Measurements from ENCODE around the gene TOMM6.
A peak's percentile ranks its signal among the peaks of the same experiment; 100 is the strongest.

The TOMM6 gene

DNA sequence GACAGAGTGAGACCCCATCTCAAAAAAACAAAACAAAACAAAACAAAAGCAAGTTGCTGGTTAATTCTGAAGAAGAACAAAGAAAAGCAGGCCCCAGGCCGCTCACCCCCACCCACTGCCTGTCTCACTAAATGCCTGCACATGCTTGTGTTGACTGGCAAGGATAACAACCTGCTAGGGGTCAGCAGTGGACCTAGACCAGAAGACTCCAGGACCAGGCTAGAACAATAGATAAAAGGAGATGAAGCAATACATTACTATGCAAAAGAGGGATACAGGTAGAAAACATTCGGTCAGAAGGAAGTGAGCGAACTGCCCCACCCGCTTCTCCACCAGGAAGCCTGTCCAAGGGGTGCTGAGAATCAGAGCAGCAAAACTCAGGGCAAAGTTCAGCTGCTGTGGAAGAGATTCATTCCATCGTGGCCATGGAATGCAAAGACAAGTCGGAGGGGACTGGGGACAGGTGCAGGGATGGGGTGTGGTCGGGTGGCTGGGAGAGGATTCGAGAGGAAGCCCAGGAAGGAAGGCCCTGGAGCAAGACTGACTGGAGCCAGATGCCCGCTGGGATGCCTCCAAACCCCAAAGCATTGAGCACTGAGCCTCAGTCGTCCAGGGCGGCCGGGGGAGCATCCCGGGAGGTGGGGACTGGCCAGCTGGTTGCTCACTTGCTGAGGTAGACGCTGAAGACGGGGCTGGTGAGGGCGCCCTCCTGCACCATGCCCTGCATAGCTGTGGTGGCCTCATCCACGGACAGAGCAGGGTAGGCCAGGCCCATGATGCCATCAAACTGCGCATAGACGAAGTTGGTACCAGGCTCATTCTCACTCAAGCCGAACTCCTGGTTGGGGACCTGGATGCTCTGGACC, 45.6 kb upstream of the TOMM6 start:
- no peak overlapping the region for H3K9ac ChIP-seq (ENCODE audit: low read length)
- no peak overlapping the region for H2AK5ac ChIP-seq (ENCODE audit: low read length, severe bottlenecking)
- no peak for DNase-seq
- H3K9me3 ChIP-seq (ENCODE audit: control insufficient read depth, low read length): no peaks in the 10 kb centered on the region
- no peak overlapping the region for H2AFZ ChIP-seq (ENCODE audit: low read depth, low read length)
- H2BK120ac ChIP-seq (ENCODE audit: low read depth, low read length): no peak overlapping the region
- peak overlapping the region in 1 of 2 experiments; percentile 4 for H3K14ac ChIP-seq (ENCODE audit: low read length in 2 of 2)
- H3K27me3 ChIP-seq (ENCODE audit: control insufficient read depth in 1 of 2, insufficient read depth in 1 of 2, low read length in 2 of 2): peaks cover 0 to 33% of the 10 kb centered on the region in 2 experiments
- H2BK15ac ChIP-seq (ENCODE audit: low read depth, poor library complexity, severe bottlenecking): no peak overlapping the region
- H3K36me3 ChIP-seq (ENCODE audit: control insufficient read depth in 1 of 2, insufficient read depth in 2 of 2, low read depth in 1 of 2, low read length in 2 of 2): no peaks in the 10 kb centered on the region
- no peak overlapping the region for H4K8ac ChIP-seq (ENCODE audit: low read length)
- no peak overlapping the region for H2BK12ac ChIP-seq (ENCODE audit: low read length in 2 of 2)
- H3K4me2 ChIP-seq (ENCODE audit: low read length, poor library complexity, severe bottlenecking): no peak overlapping the region
- H2BK5ac ChIP-seq (ENCODE audit: low read depth, low read length, poor library complexity, severe bottlenecking): no peak overlapping the region
- no peak overlapping the region for H3K4ac ChIP-seq (ENCODE audit: low read depth in 1 of 2, low read length in 2 of 2)
- H3K79me1 ChIP-seq (replicated peaks; ENCODE audit: low read length, poor library complexity, severe bottlenecking): no peaks in the 10 kb centered on the region
- 86% methylated on average over 20 of the region's 20 CpGs for WGBS
- no peak overlapping the region for H3K18ac ChIP-seq (ENCODE audit: low read depth in 1 of 2, low read length in 2 of 2)
- H3K27ac ChIP-seq (ENCODE audit: low read length, poor library complexity, severe bottlenecking): no peak overlapping the region
- H3K4me3 ChIP-seq (ENCODE audit: insufficient read depth in 1 of 2, low read depth in 1 of 2, low read length in 2 of 2): no peak overlapping the region
- H3K23ac ChIP-seq (ENCODE audit: low read length in 2 of 2): no peak overlapping the region
- H4K91ac ChIP-seq (ENCODE audit: low read length): no peak overlapping the region
- H3K4me1 ChIP-seq (ENCODE audit: control insufficient read depth, insufficient read depth, low read depth, low read length): peaks cover 2% of the 10 kb centered on the region

DNA sequence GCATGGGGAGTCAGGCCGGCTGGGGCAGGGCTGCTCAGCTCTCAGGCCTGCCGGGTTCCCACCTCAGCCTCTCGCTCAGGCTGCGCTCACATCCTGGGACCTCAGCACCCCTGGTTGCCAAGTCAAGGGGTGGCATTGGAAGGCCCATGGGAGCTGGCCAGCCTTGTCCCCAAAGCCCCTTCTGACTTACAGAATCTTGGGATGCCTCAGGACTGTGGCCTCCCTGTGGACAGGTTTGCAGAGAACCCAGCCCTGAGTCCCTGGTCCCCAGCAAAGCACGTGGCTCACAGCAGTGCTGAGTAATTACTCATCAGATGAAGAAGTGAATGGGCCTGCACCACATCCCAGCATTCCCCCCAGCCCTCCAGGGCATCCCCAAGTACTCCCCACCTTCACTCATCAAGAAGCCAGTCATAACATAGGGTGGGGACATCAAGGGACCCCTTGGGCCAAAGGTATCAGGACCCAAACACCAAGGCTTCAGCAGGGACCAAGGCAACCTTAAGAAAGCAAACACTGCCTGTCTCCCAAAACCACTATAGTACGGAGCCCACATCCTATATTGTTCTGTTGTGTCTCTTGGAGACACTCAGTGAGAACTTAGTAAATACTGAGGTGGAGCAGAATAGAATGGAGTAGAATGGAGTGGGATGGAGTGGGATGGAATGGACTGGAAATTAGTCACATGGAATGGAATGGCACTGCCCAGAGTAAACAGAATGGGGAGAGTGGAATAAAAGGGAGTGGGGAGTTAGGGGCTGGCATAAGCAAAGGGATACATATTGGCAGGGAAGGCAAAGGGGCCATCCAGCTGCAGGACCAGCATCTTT, 43.9 kb upstream of the TOMM6 start:
- H2AK5ac ChIP-seq (ENCODE audit: low read length, severe bottlenecking): no peak overlapping the region
- no peak overlapping the region for H2BK12ac ChIP-seq (ENCODE audit: low read length in 2 of 2)
- H3K4me1 ChIP-seq (ENCODE audit: control insufficient read depth, insufficient read depth, low read depth, low read length): peaks cover 2% of the 10 kb centered on the region
- H3K18ac ChIP-seq (ENCODE audit: low read depth in 1 of 2, low read length in 2 of 2): no peak overlapping the region
- H3K27ac ChIP-seq (ENCODE audit: low read length, poor library complexity, severe bottlenecking): no peak overlapping the region
- H3K4ac ChIP-seq (ENCODE audit: low read depth in 1 of 2, low read length in 2 of 2): no peak overlapping the region
- H3K4me3 ChIP-seq (ENCODE audit: insufficient read depth in 1 of 2, low read depth in 1 of 2, low read length in 2 of 2): no peak overlapping the region
- 85% methylated on average over 6 of the region's 6 CpGs for WGBS
- no peak overlapping the region for H2BK5ac ChIP-seq (ENCODE audit: low read depth, low read length, poor library complexity, severe bottlenecking)
- H3K4me2 ChIP-seq (ENCODE audit: low read length, poor library complexity, severe bottlenecking): no peak overlapping the region
- H3K36me3 ChIP-seq (ENCODE audit: control insufficient read depth in 1 of 2, insufficient read depth in 2 of 2, low read depth in 1 of 2, low read length in 2 of 2): no peaks in the 10 kb centered on the region
- H4K8ac ChIP-seq (ENCODE audit: low read length): no peak overlapping the region
- H3K23ac ChIP-seq (ENCODE audit: low read length in 2 of 2): no peak overlapping the region
- H3K9ac ChIP-seq (ENCODE audit: low read length): no peak overlapping the region
- no peak overlapping the region for H2AFZ ChIP-seq (ENCODE audit: low read depth, low read length)
- H2BK15ac ChIP-seq (ENCODE audit: low read depth, poor library complexity, severe bottlenecking): no peak overlapping the region
- no peaks in the 10 kb centered on the region for H3K79me1 ChIP-seq (replicated peaks; ENCODE audit: low read length, poor library complexity, severe bottlenecking)
- no peak overlapping the region for H2BK120ac ChIP-seq (ENCODE audit: low read depth, low read length)
- no peak overlapping the region for H3K14ac ChIP-seq (ENCODE audit: low read length in 2 of 2)
- H4K91ac ChIP-seq (ENCODE audit: low read length): no peak overlapping the region
- H3K9me3 ChIP-seq (ENCODE audit: control insufficient read depth, low read length): no peaks in the 10 kb centered on the region
- H3K27me3 ChIP-seq (ENCODE audit: control insufficient read depth in 1 of 2, insufficient read depth in 1 of 2, low read length in 2 of 2): peaks cover 0 to 39% of the 10 kb centered on the region in 2 experiments
- no peak for DNase-seq

DNA sequence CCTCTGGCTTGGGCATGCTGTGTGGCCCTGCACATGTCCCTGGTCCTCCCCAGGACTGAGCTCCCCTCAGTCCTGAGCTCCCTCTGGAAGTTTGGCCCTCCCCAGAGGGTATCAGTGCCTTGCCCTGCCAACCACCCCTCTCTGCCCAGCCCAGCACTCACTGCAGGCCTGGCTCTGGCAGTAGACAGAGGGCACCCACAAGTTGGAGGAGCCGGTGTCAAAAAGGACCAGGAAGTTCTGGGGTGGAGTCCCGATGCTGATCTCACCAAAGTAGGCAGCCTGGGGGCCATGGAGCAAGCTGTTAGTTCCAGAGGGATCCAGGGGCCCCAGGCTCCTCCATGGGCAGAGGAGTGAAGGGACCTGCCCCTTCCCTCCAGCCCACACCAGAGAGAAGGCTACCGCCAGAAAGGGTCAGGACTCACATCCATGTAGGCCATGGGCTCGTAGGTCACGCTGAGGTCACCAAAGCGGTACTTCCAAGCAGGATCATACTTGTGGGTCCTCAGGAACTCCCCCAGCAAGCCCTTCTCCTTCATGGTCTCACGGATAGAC, 43.2 kb upstream of the TOMM6 start:
- no peaks in the 10 kb centered on the region for H3K36me3 ChIP-seq (ENCODE audit: control insufficient read depth in 1 of 2, insufficient read depth in 2 of 2, low read depth in 1 of 2, low read length in 2 of 2)
- no peak overlapping the region for H4K8ac ChIP-seq (ENCODE audit: low read length)
- no peaks in the 10 kb centered on the region for H3K4me1 ChIP-seq (ENCODE audit: control insufficient read depth, insufficient read depth, low read depth, low read length)
- H2BK15ac ChIP-seq (ENCODE audit: low read depth, poor library complexity, severe bottlenecking): no peak overlapping the region
- no peak overlapping the region for H2BK120ac ChIP-seq (ENCODE audit: low read depth, low read length)
- no peak overlapping the region for H4K91ac ChIP-seq (ENCODE audit: low read length)
- peaks cover 0 to 35% of the 10 kb centered on the region in 2 experiments for H3K27me3 ChIP-seq (ENCODE audit: control insufficient read depth in 1 of 2, insufficient read depth in 1 of 2, low read length in 2 of 2)
- H3K18ac ChIP-seq (ENCODE audit: low read depth in 1 of 2, low read length in 2 of 2): no peak overlapping the region
- no peak overlapping the region for H2BK12ac ChIP-seq (ENCODE audit: low read length in 2 of 2)
- H2AK5ac ChIP-seq (ENCODE audit: low read length, severe bottlenecking): no peak overlapping the region
- H3K4me2 ChIP-seq (ENCODE audit: low read length, poor library complexity, severe bottlenecking): no peak overlapping the region
- H3K23ac ChIP-seq (ENCODE audit: low read length in 2 of 2): no peak overlapping the region
- H3K14ac ChIP-seq (ENCODE audit: low read length in 2 of 2): no peak overlapping the region
- H2AFZ ChIP-seq (ENCODE audit: low read depth, low read length): no peak overlapping the region
- H3K4me3 ChIP-seq (ENCODE audit: insufficient read depth in 1 of 2, low read depth in 1 of 2, low read length in 2 of 2): no peak overlapping the region
- no peak overlapping the region for H3K27ac ChIP-seq (ENCODE audit: low read length, poor library complexity, severe bottlenecking)
- 90% methylated on average over 7 of the region's 7 CpGs for WGBS
- no peak overlapping the region for H3K4ac ChIP-seq (ENCODE audit: low read depth in 1 of 2, low read length in 2 of 2)
- H3K79me1 ChIP-seq (replicated peaks; ENCODE audit: low read length, poor library complexity, severe bottlenecking): no peaks in the 10 kb centered on the region
- H3K9me3 ChIP-seq (ENCODE audit: control insufficient read depth, low read length): no peaks in the 10 kb centered on the region
- DNase-seq: no peak
- H2BK5ac ChIP-seq (ENCODE audit: low read depth, low read length, poor library complexity, severe bottlenecking): no peak overlapping the region
- H3K9ac ChIP-seq (ENCODE audit: low read length): no peak overlapping the region

DNA sequence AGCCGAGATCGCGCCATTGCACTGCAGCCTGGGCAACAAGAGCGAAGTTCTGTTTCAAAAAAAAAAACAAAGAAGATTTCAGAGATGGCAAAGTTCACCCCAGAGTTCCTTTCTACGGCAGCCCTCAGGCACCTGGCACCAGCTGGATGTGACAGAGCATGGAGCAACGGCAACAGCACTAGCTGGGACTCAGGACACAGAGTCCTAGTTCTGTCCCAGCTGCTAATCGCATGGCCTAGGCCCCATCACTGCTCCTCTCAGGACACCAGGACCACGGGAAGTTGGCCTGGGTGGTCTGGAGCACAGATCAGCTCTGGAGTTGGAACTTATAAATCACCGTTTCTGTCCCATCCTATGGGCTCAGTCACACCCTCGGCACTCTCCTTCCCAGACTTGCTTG, 41.4 kb upstream of the TOMM6 start:
- peaks cover 8 to 25% of the 10 kb centered on the region in 2 experiments for H3K27me3 ChIP-seq (ENCODE audit: control insufficient read depth in 1 of 2, insufficient read depth in 1 of 2, low read length in 2 of 2)
- DNase-seq: no peak
- H2BK120ac ChIP-seq (ENCODE audit: low read depth, low read length): no peak overlapping the region
- no peaks in the 10 kb centered on the region for H3K4me1 ChIP-seq (ENCODE audit: control insufficient read depth, insufficient read depth, low read depth, low read length)
- H3K79me1 ChIP-seq (replicated peaks; ENCODE audit: low read length, poor library complexity, severe bottlenecking): no peaks in the 10 kb centered on the region
- WGBS: 90% methylated on average over 10 of the region's 10 CpGs
- no peak overlapping the region for H2BK12ac ChIP-seq (ENCODE audit: low read length in 2 of 2)
- no peak overlapping the region for H2AFZ ChIP-seq (ENCODE audit: low read depth, low read length)
- H2BK15ac ChIP-seq (ENCODE audit: low read depth, poor library complexity, severe bottlenecking): no peak overlapping the region
- H3K36me3 ChIP-seq (ENCODE audit: control insufficient read depth in 1 of 2, insufficient read depth in 2 of 2, low read depth in 1 of 2, low read length in 2 of 2): no peaks in the 10 kb centered on the region
- no peak overlapping the region for H3K14ac ChIP-seq (ENCODE audit: low read length in 2 of 2)
- H3K4me3 ChIP-seq (ENCODE audit: insufficient read depth in 1 of 2, low read depth in 1 of 2, low read length in 2 of 2): no peak overlapping the region
- H3K4ac ChIP-seq (ENCODE audit: low read depth in 1 of 2, low read length in 2 of 2): no peak overlapping the region
- H2AK5ac ChIP-seq (ENCODE audit: low read length, severe bottlenecking): no peak overlapping the region
- H3K4me2 ChIP-seq (ENCODE audit: low read length, poor library complexity, severe bottlenecking): no peak overlapping the region
- H4K8ac ChIP-seq (ENCODE audit: low read length): no peak overlapping the region
- no peak overlapping the region for H3K9ac ChIP-seq (ENCODE audit: low read length)
- no peak overlapping the region for H3K27ac ChIP-seq (ENCODE audit: low read length, poor library complexity, severe bottlenecking)
- H3K23ac ChIP-seq (ENCODE audit: low read length in 2 of 2): no peak overlapping the region
- no peak overlapping the region for H3K18ac ChIP-seq (ENCODE audit: low read depth in 1 of 2, low read length in 2 of 2)
- no peak overlapping the region for H4K91ac ChIP-seq (ENCODE audit: low read length)
- H3K9me3 ChIP-seq (ENCODE audit: control insufficient read depth, low read length): no peaks in the 10 kb centered on the region
- no peak overlapping the region for H2BK5ac ChIP-seq (ENCODE audit: low read depth, low read length, poor library complexity, severe bottlenecking)
